ENCODE results near the gene SIAH1. TPM values are rescaled to one million over a fixed set of nuclear protein-coding genes. Genes with fewer than 3 reads are reported as not detected.

The SIAH1 gene
- 11.5 TPM for total RNA-seq
- long read RNA-seq, transcript SIAH1-203 (2 exons, 2,147 nt), result major isoform, 23 of 24 reads
- long read RNA-seq, partial matches to known transcripts, result 0 of 24 reads
- long read RNA-seq, other reads (novel, unspliced or antisense), result 1 of 24 reads

DNA sequence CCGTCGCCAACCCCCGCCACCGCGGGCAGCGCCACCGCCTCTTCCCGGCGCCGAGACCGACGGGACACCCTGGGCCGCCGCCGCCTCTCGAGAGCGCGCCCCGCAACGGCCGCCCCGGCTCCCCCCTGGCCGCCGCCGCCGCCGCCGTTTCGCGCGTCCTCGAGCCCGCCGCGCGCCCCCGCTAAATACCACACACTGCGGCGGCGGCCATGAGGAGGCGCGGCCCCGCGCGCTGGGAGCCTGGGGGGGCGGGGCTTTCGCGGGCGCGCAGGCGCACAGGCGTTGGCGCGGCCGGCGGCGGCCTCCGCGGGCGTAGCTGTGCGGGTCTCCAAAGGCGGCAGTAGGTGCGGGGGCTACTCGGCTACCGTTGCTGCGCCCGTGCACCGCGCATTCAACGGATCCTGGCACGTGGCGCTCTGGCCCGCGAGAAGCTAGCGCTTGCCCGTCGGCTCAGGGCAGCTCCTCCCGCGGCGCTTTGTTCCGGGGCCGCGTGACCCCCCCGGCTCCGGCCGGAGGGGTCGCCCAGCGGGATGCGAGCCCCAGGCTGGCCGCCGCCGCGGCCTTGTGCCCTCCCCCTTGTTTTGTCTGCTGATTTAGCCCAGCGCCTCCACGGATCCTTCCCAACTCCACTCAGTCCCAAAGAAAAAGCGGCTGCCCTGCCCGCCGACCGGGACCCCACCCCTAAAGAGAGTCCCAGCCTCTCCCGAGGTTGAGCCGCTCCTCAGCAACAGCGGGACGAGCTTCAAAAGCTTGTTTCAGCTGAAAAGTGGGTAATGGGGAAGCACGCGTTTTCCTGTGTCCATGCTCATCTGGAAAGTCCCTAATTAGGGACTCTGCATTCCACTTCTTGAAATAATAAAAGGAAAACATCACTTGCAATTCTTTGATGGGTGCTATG is at the start of gene SIAH1:
Gene SIAH1 (minus strand): TSS at position 161 of the 898 bp plus-strand sequence. CDS start 22,985 bp downstream, outside the sequence.
- intact Hi-C loops (cut with micrococcal nuclease), result loop anchor here (10.0 kb wide), 1 partner anchor 229 kb away; the partner anchor contains the start of gene N4BP1
- Histone ChIP-seq H3K36me3 (no peaks in the 10 kb centered on the region), H3K9me3 (replicated peaks) (no peaks in the 10 kb centered on the region)

GRCh38 chr16:48434653-48435317 is 49.6 kb upstream of the SIAH1 start:
- Histone ChIP-seq H3K4me1 (no peaks in the 10 kb centered on the region), H3K36me3 (no peaks in the 10 kb centered on the region), H3K4me3 (no peak overlapping the region), H3K27me3 (ENCODE audit: low read depth) (no peaks in the 10 kb centered on the region), H3K9me3 (replicated peaks) (no peaks in the 10 kb centered on the region), H3K27ac (replicated peaks) (no peak overlapping the region)
- intact Hi-C loops (cut with micrococcal nuclease), result no loop called here
- TF ChIP-seq CTCF (IDR thresholded peaks at IDR 0.05; ENCODE audit: borderline replicate concordance), result no peak
- no peak for DNase-seq

More for the DNA sequence above, at the start of gene SIAH1:
- Histone ChIP-seq H3K4me3 (peak within 1 kb of the TSS; percentile 93), H3K27me3 (ENCODE audit: low read depth) (no peaks in the 10 kb centered on the region), H3K4me1 (peaks cover 47% of the 10 kb centered on the region), H3K27ac (replicated peaks) (peak within 1 kb of the TSS; percentile 97)
- no peak for TF ChIP-seq CTCF (IDR thresholded peaks at IDR 0.05; ENCODE audit: borderline replicate concordance)
- DNase-seq, result peak; percentile 87

- Histone ChIP-seq H3K4me3 (no peak overlapping the region), H3K36me3 (no peaks in the 10 kb centered on the region), H3K27ac (replicated peaks) (no peak overlapping the region), H3K9me3 (replicated peaks) (no peaks in the 10 kb centered on the region), H3K4me1 (no peaks in the 10 kb centered on the region), H3K27me3 (ENCODE audit: low read depth) (no peaks in the 10 kb centered on the region)
- no peak for TF ChIP-seq CTCF (IDR thresholded peaks at IDR 0.05; ENCODE audit: borderline replicate concordance)
- DNase-seq, result no peak
- intact Hi-C loops (cut with micrococcal nuclease), result no loop called here
Measured at GRCh38 chr16:48433850-48434530, 48.8 kb upstream of the SIAH1 start.

- intact Hi-C loops (cut with micrococcal nuclease), result no loop called here
Measured at GRCh38 chr16:48433116-48433849, 48.1 kb upstream of the SIAH1 start.

More at GRCh38 chr16:48433116-48433849, 48.1 kb upstream of the SIAH1 start:
- Histone ChIP-seq H3K27ac (replicated peaks) (no peak overlapping the region), H3K4me1 (no peaks in the 10 kb centered on the region), H3K4me3 (no peak overlapping the region), H3K27me3 (ENCODE audit: low read depth) (no peaks in the 10 kb centered on the region), H3K9me3 (replicated peaks) (no peaks in the 10 kb centered on the region), H3K36me3 (no peaks in the 10 kb centered on the region)
- no peak for DNase-seq
- no peak for TF ChIP-seq CTCF (IDR thresholded peaks at IDR 0.05; ENCODE audit: borderline replicate concordance)

Data from left ventricle myocardium inferior (tissue), 1 donor.